NCI-H2196 treated with DMSO at 0.1 percent for 48 hours (cell line): Measurements from ENCODE around the gene RABGAP1L.
"Not testable (repeated sequence)": the region's sequence is repeated elsewhere in the genome, so short reads cannot be mapped to it uniquely, and the experiment has no call there.

Experiments used
- DNase-seq: peaks from one replicate; lab custom pipeline; 2025; ENCODE audit not compliant: unreplicated experiment; lab: John Stamatoyannopoulos, UW

The RABGAP1L gene

DNA sequence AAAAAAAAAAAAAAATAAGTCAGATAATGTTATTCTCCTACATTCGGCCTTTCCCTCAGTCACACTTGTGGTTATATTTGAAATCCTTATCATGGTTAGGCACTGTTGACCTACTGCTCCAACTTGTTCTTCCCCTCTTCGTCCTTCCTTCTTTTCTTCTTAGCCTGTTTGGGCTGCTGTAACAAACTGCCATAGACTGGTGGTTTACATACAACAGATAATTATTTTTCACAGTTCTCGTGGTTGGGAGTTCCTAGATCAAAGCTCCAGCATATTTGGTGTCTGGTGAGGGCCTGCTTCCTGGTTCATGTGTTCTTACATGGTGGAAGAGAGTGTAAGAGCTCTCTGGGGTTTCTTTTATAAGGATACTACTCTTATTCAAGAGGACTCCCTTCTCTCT is 73.4 kb downstream of the RABGAP1L start:
- DNase-seq: no peak

DNA sequence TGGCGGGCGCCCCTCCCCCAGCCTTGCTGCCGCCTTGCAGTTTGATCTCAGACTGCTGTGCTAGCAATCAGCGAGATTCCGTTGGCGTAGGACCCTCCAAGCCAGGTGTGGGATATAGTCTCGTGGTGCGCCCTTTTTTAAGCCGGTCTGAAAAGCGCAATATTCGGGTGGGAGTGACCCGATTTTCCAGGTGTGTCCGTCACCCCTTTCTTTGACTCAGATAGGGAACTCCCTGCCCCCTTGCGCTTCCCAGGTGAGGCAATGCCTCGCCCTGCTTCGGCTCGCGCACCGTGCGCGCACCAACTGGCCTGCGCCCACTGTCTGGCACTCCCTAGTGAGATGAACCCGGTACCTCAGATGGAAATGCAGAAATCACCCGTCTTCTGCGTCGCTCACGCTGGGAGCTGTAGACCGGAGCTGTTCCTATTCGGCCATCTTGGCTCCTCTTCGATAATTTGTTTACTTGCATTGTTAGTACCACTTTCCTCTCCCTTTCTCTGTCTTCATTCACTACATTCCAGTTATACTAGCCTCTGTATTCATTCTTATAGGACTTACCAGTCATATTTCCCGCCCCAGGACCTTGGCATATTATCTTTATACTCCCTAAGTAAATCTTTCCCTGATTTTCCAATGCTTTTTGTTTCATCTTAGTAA is 79.7 kb downstream of the RABGAP1L start:
- DNase-seq: not testable (repeated sequence)

DNA sequence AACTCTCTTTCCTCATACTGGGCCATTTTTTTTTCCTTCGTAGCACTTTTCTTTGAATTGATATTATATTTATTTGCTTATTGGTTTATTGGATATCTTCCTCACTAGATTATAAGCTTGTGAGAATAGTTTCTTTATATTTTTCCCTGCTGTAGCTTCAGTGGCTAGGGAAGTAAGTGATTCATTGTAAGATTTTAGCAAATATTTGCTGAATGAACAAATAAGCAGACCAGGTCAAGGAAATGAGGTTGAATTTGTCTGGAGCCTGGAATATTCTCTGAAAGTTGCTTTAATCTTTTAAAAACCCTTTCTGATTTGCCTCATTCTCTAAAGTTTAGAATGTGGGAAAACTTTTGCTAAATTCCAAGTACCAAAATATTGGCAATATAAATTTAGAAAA is 80.2 kb downstream of the RABGAP1L start:
- DNase-seq: no peak

DNA sequence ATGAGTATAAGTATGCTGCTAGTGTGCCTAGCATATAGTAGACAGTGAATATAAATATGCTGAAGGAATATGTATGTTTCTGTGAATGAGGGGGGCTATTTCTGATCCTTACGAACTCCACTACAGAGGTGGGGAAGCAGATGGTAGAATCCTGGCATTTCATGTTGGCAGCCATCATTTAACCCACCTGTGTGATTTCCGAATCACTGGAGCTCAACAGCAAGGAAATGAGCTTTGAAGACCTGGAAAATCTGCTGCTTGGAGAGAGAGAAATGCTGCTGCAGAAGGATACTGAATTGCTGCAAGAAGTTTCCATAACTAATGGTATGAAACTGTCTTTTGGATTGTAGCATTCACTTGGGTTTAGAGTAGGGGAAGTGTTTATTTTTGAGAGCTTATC is 83.5 kb downstream of the RABGAP1L start:
- DNase-seq: no peak

DNA sequence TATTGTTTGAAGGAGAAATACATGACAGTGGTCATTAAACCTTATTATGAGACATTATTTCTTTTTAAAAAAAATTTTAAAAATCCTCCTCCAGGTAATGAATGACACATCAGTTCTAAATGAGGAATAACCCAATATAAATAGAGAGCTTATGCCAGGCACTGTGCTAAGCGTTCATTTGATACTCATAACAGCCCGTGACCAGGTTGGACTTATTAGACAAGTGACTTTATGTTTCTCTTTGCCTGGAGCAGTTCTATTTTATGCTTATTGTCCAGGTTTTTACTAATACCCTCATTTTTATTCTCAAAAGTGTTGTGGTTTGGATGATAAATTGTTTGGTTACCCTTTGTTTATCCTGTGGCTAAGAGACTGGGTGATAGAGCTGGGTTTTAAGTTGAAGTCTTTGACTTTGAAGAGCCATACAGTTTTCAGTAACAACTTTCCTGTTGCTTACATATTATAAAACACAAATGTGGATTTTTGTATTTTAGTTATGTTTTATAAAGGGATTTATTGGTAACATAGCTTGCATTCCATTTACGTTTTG is 84.2 kb downstream of the RABGAP1L start:
- no peak for DNase-seq

DNA sequence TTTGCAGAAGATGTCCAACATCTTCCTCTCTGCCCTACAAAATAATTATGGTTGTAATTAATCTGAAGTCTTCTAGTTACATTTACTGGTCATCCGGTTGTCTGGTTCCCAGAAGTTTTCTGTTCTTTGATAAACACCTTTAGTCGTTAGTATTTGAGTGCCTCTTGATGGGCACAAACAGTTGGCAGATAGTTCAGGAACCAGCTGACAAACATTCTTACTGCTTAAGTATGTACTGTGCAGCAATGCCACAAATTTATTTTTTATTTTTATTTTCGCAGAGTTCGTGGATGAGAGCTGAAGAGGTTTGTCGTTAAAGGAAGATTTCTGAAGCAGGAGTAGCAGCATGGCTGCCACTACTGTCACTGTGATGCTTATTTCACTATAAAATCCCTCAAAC is 84.7 kb downstream of the RABGAP1L start:
- no peak for DNase-seq

DNA sequence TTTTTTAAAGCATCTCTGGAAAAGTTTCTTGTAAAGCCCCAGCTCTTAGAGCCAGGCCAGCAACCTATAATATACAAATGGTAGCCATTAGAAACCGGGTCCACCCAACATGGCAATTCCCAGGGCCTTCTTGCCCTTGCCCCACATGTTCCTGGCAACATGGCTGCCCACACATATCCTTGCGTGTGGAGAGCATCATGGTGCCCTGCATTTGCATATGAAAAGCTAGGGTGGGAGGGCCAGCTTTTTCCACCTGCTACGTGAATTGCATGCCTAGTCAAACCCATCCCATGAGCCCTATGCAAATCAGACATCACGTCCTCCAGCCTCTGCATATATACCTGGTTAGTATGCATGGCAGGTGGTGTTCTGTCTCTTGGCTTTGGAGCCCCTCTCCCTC is 88.2 kb downstream of the RABGAP1L start:
- no peak for DNase-seq

DNA sequence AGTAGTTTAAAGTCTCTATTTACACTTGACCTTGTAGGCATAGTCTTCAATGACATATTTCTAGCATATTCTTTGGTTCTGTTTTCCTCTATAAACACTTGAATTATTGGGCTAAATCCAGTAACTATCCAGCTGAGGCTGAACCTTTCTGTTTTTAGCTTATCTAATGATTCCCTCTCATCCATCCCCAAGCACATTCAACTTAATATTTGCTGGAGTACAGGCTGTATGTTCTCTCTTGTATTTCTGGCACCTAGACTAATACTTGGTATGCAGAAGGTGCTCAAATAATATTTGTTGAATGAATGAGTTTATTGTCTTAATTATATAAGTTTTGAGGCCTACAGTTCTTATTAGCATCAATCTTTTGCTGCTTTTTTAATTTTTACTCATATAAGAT is 88.7 kb downstream of the RABGAP1L start:
- no peak for DNase-seq

DNA sequence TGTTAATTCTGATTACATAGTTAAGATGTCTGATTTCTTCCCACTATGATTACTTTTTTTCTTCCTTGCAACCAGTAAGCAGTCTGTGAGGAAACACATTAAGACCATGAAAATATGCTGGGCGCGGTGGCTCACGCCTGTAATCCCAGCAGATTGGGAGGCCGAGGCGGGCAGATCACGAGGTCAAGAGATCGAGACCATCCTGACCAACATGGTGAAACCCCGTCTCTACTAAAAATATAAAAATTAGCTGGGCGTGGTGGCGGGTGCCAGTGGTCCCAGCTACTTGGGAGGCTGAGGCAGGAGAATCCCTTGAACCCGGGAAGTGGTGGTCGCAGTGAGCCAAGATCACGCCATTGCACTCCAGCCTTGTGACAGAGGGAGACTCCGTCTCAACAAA is 97.1 kb downstream of the RABGAP1L start:
- not testable (repeated sequence) for DNase-seq

DNA sequence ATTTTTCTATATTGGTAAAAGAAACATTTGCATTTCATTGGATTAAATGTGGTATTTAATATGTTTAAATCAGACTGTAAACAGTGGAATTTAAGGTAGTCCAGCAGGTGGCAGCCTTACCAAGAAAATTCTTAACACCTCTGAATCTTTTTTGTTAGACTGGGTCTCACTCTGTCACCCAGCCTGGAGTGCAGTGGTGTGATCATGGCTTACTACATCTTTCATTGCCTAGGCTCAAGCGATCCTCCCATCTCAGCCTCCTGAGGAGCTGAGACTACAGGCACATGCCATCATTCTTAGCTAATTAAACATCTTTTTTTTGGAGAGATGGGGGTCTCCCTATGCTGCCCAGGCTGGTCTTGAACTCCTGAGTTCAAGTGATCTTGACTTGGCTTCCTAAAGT is 98.8 kb downstream of the RABGAP1L start:
- peak; percentile 29 for DNase-seq

DNA sequence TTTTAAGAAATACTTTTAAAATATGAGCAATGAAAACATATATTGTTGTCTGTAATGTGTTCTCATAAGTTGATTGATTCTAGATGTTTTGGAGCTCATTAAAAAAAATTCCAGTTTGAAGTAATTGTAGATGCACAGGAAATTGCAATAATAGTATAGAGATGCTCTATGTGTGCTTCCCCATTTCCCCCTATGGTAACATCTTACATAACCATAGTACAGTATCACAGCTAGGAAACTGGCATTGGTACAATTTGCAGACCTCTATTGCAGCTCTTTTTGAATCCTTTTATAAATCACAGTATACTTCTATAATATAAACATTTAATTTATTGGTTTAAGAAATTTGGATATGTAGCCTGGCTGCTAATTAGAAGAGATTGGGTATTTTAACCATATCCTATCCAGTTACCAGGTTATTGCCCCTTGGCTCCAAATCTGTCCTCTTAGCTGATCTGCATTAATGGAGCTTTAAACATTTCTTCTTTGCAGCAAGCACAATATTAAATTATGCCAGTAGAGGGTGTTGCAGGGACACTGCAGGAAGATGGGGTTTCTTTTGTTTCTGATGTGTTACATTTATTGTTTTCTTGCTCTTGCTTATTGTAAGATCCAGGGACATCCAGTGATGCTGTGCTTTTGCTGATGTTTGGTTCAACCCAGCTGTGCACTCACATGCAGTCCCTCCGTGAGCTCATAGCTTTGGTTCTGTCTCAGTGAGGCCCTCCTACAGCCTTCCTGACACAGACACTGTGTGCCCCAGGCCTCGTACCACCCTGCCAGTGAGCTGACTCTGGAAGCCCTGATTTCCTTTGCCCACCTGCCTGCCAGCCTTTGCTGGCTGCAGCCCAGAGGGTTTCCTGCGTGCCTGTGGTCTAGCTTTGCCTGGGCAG is 103.3 kb downstream of the RABGAP1L start:
- peak; percentile 50 for DNase-seq

DNA sequence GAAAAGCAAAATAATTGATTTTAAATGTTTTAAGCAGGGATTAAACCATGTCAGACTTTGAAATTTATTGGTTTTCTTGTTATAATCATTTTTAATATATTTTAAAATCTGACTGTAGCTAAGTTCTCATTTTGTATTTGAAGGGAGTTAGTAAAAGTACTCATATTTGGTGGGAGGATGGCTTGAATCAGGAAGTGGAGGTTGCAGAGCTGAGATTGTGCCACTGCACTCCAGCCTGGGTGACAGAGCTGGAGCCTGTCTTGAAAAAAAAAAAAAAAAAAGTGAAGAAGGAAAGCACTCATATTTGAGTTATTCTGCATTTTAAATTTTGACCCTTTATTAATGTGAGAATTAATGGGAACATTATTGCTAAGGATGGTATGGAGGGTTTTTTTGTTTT is 106.0 kb downstream of the RABGAP1L start:
- DNase-seq: no peak

DNA sequence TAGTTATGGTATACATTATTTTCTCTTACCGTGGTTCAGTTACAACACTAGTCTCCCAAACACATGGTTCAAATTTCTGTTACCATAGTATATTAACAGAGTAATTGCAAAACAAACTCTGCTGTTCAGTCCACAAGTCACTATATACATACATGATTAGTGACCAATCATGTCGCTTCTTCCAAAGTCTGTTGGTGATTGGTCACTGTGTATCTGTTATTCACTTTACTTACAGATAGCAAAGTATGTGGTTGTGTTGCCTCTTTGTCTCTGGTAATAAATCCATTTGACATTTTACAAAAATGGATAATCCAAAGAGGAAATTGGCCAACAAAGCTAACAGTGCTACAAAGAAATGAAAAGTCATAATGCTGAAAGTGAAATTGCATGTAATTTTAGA is 107.2 kb downstream of the RABGAP1L start:
- no peak for DNase-seq

DNA sequence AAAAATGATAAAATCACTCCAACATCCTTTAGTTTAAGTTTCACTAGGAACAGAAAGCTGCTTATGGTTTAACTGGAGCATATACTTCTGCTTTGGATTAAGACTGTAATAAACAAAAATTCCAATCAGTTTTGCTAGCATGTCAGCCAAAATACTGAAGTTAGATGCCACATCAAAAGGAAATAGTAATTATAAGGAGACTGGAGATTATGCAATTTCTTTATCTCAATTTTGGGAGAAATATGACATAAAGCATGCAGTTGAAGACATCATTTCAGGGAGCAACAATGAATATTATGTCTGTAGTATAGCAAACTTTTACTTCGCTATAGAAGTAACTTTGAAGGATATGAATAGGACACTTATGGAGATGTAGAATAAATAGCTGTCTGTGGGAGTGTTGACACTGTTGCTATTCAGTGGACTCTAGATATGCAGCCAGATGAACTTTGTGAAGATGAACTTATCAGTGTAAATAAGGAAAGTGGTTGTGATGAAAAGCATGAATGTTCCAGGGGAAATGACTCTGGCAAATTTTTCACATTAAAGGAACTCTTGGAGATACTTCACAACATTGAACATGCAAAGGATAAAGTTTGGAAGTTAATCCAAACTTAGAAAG is 107.8 kb downstream of the RABGAP1L start:
- DNase-seq: no peak

DNA sequence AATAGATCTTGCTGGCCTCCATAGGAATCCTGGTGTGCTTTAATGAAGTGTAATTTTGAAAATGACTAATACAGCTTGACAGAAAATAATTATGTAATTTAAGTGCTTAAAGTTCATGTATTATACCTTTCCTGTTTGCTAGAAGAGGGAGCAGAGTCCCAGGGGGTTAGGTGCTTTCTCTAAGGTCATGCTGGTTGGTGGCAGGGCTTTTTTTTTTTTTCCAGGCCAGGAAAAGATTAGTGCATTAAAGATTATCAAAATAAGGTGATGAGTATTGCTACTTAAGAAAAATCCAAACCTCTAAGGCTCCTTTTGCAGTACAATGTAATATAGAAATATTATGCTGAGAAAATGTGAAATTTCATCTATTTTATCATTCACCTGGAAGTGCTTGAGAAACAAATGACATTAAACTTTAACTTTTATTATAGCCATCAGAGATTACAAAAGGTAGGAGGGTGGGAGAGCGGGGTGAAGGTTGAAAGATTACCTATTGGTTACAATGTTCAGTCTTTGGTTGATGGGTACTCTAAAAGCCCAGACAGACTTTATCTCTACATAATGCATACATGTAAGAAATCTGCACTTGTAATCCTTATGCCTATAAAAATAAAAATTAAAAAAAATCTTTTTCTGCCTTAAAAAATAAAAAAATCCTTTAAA is 110.8 kb downstream of the RABGAP1L start:
- DNase-seq: no peak

DNA sequence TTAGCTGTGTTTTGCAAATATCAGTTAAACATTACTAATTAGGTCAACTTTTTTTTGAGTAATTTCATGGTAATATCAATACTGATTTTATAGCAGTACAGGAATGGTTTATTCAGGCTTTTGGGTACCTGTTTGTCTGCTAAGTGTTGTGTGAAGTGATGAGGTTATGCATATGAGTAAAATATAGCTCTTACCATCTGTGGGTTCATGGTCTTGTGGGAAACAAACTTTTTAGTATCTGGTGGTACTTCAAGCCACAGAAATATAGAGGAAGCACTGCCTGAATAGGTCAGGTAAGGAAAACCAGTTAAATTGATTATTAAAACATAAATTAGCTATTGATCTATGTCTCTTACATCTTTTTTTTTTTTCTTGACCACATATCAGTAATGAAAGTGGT is 113.9 kb downstream of the RABGAP1L start:
- DNase-seq: no peak

DNA sequence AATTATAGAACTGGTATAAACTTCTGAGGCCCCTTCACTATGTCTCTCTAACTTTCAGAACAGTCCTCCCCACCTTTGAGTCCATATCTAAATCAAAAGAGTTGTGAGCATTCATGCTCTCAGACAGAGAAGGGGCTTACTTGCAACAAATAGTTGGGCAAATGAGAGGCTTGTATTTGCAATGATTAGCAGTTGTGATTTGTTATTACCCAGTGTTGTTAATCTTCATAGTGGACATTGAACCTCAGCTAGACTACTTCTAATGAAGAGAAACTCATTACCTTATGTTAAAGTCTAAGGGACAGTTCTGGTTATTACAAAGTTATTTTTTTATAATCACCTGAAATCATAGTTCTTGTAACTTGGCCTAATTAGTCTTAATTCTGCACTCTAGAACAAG is 114.5 kb downstream of the RABGAP1L start:
- DNase-seq: no peak

DNA sequence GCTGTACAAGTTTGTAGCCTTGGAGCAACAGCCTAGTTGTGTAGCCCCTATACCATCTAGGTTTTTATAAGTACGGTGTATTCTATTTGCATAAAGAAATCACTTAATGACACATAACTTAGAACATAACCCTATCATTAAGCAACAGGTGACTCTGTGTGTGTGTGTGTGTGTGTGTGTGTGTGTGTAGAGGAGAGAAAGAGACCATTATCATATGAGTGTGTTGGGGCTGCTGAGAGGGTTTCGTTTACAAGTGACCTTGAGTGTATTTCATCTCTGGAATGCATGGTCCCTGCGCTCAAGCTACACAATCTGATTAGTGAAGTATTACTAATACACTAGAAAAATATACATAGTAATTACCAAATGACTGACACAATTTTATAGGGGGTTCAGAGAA is 115.1 kb downstream of the RABGAP1L start:
- DNase-seq: no peak

DNA sequence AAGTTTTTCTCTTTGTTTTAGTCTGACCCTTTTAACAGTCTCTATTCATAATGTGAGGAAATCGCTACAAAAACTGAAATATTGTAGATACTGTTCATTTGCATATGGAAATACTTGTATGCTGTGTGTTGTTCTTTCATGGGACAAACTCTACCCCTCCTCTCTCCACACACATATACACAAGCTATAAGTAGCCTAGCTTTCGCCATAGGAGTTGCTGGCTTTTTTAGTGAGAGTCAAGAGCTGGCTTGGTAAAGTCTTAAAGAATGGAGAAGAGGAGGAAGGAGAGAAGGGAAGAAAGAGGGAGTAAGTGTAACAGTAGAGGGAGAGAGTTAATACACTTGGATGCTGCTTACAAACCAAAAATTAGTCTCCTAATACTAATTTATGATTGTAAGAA is 115.6 kb downstream of the RABGAP1L start:
- no peak for DNase-seq

DNA sequence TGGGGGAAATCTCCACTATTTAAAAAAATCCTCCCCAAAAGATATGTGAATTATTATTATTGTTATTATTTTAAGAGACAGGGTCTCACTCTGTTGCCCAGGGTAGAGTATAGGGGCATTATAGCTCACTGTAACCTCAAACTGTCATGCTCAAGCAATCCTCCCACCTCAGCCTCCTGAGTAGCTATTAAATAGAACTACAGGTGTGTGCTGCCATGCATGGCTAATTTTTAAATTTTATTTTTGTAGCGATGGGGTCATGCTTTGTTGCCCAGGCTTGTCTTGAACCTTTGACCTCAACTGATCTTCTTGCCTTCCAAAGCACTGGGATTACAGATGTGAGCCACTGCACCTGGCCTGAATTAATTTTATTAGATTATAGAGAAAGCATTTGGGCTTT is 116.8 kb downstream of the RABGAP1L start:
- DNase-seq: no peak

DNA sequence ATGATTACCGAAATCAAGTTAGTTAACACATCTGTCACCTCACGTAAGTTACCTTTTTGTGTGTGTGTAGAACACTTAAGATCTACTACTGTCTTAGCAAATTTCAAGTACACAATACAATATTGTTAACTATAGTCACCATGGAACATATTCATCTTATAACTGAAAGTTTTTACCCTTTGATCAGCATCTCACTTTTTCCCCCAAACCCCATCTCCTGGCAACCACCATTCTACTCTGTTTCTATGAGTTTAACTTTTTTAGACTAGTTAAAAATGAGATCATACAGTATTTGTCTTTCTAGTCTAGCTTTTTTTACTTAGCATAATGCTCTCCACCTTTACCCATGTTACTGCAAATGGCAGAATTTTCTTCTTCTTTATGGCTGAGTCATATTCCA is 124.7 kb downstream of the RABGAP1L start:
- DNase-seq: no peak
